GM18870 (cell line): ENCODE measurements around the gene ACBD4.

ENCODE experiments used
- ATAC-seq: cut with Tn5 transposase; IDR thresholded peaks from one replicate; pipeline ENCODE4 v1.9.1; 2021; ENCODE audit warnings: moderate library complexity; ENCODE audit not compliant: unreplicated experiment

ACBD4 gene

GRCh38 chr17:45184144-45184543 lies 48.7 kb downstream of the ACBD4 start:
- no peak for ATAC-seq

- ATAC-seq: no peak
Observed at GRCh38 chr17:45186801-45187354, 51.4 kb downstream of the ACBD4 start.

GRCh38 chr17:45189009-45189408 lies 53.5 kb downstream of the ACBD4 start:
- no peak for ATAC-seq

- no peak for ATAC-seq
Observed at GRCh38 chr17:45190503-45191255, 55.2 kb downstream of the ACBD4 start.
